LNCaP clone FGC (cell line): Measurements from ENCODE around the gene SCN8A.
"Not testable (repeated sequence)": the region's sequence is repeated elsewhere in the genome, so short reads cannot be mapped to it uniquely, and the experiment has no call there.

Experiments
- DNase-seq: peaks from one replicate; pipeline ENCODE4 v3.0.0-alpha.2; 2011; ENCODE audit warnings: low read depth
- H3K4me3 ChIP-seq: 2 replicates; pipeline ENCODE4 v1.5.1; 2011; ENCODE audit warnings: mild to moderate bottlenecking, low read depth, low read length, control low read depth
- TF ChIP-seq, protein P1 (sequence below): IDR thresholded peaks from 2 replicates; pipeline ENCODE4 v1.5.1; 2012; ENCODE audit warnings: mild to moderate bottlenecking; ENCODE audit not compliant: control insufficient read depth, insufficient read depth; ENCODE audit errors: extremely low read depth

The SCN8A gene

DNA sequence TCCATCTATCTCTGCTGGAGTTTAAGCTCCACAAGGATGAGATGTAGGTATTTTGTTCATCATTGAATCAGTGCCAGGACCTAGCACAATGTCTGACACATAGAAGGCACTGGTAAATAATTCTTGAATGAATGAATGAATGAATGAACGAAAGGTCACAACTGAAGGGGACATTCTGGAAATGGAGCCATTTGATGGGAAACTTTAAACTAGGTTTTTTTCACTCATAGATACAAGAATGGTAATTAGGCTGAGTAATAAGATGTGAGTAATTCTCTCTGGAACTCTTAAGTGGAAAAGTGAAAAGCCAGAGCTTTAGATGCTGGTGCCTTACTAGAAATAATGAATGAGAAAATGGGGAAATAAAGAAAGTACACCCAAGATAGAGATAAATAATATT, 44.3 kb downstream of the SCN8A start:
- H3K4me3 ChIP-seq, result no peak overlapping the region
- no peak for DNase-seq
- TF ChIP-seq, protein P1, sequence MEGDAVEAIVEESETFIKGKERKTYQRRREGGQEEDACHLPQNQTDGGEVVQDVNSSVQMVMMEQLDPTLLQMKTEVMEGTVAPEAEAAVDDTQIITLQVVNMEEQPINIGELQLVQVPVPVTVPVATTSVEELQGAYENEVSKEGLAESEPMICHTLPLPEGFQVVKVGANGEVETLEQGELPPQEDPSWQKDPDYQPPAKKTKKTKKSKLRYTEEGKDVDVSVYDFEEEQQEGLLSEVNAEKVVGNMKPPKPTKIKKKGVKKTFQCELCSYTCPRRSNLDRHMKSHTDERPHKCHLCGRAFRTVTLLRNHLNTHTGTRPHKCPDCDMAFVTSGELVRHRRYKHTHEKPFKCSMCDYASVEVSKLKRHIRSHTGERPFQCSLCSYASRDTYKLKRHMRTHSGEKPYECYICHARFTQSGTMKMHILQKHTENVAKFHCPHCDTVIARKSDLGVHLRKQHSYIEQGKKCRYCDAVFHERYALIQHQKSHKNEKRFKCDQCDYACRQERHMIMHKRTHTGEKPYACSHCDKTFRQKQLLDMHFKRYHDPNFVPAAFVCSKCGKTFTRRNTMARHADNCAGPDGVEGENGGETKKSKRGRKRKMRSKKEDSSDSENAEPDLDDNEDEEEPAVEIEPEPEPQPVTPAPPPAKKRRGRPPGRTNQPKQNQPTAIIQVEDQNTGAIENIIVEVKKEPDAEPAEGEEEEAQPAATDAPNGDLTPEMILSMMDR, result no peak

DNA sequence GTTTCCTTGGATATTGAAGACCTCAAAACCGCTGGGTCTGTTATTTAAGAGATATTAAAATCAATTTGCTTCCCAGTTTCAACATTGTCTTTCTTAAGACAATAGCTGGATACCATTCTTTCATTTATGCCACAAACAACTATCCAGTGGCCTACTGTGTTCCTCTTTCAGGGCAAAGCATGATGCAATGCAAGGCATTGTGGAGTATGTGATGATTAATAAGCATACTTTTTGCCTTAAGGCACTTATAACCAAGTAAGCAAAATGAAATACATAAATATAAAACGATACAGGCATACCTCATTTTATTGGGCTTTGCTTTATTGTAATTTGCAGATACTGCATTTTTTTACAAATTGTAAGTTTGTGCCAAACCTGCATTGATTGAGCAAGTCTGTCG, 45.5 kb downstream of the SCN8A start:
- no peak overlapping the region for H3K4me3 ChIP-seq
- TF ChIP-seq, protein P1, result no peak
- no peak for DNase-seq

DNA sequence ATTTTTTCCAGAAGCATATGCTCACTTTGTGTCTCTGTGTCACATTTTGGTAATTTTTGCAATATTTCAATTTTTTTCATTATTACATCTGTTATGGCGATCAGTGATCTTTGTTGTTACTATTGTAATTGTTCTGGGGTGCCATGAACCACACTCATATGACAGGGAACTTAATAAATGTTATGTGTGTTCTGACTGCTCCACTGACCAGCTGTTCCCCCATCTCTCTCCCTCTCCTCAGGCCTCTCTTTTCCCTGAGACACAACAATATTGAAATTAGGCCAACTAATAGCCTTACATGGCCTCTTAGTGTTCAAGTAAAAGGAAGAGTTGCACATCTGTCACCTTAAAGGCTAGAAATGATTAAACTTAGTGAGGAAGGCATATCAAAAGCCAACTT, 46.0 kb downstream of the SCN8A start:
- no peak for DNase-seq
- TF ChIP-seq, protein P1, result no peak
- no peak overlapping the region for H3K4me3 ChIP-seq

DNA sequence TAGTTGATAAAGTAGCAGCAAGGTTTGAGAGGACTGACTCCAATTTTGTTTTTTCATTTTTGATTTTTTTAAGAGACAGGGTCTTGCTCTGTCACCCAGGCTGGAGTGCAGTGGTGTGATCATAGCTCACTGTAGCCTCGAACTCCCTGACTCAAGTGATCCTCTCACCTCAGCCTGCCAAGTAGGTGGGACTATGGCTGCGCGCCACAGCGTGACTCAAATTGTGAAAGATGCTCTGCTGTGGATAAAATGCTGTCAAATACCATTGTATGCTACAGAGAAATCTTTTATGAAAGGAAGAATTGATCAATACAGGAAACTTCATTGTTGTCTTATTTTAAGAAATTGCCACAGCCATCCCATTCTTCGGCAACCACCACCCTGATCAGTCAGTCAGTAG, 48.3 kb downstream of the SCN8A start:
- no peak overlapping the region for H3K4me3 ChIP-seq
- DNase-seq, result no peak
- TF ChIP-seq, protein P1, result no peak

DNA sequence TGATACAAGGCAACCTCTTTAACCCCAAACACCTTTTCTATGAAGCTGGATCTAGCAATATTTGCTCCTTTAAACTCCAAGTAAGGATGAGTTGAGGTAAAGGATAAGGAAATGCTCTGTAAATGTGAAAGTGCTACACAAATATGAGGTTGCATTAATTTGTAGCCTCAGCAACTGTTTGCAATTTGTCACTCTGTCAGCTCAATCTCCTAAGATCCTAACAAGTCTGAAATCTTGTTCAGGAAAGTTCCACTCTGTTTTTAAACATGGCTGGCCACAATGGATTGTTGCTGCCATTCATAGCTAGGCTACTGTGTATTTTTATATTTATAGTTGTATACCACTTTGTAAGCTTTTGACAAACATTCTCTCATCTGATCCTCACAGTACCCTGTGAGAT, 51.3 kb downstream of the SCN8A start:
- DNase-seq, result no peak
- TF ChIP-seq, protein P1, result no peak
- H3K4me3 ChIP-seq, result no peak overlapping the region

DNA sequence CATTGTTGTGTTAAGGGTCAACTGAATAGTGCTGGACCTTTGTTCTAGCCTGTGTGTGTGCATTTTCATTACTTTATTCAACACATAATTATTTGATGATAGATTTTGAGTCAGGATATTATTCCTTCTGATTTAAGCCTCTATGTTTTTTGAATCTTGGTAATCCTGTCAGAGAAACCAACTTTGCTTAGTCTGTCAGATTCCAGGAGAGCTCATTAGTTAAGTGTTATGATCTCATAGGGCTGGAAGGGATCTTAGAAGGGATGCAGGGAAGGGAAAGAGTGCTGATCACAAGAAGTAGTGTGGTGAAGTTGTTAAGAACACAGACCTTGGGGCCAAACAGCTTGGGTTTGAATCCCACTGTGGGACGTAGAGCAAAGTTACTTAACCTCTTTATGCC, 52.9 kb downstream of the SCN8A start:
- TF ChIP-seq, protein P1, result no peak
- H3K4me3 ChIP-seq, result no peak overlapping the region
- DNase-seq, result no peak

DNA sequence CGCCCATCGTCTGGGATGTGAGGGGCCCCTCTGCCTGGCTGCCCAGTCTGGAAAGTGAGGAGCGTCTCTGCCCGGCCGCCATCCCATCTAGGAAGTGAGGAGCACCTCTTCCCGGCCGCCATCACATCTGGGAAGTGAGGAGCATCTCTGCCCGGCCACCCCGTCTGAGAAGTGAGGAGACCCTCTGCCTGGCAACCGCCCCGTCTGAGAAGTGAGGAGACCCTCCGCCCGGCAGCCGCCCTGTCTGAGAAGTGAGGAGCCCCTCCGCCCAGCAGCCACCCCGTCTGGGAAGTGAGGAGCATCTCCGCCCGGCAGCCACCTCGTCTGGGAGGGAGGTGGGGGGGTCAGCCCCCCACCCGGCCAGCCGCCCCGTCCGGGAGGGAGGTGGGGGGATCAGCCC, 53.7 kb downstream of the SCN8A start:
- DNase-seq, H3K4me3 ChIP-seq: not testable (repeated sequence)

DNA sequence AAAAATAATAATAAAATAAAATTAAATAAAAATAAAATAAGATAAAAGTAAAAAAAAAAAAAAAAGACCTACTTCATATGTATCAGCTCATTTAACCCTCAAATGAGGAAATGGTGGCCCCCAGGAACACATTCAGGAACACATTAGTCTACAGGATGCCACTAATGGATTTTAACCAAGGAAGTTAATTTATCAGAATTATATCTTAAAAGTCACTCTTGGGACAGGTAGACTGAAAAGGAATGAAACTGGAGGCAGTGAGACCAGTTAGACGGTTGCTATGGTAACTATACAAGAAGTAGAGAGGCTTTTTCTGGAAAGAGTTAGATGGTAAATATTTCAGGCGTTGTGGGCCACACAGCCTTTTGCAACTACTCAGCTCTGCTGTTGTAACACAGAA, 54.9 kb downstream of the SCN8A start:
- no peak for DNase-seq
- TF ChIP-seq, protein P1, result no peak
- no peak overlapping the region for H3K4me3 ChIP-seq
